Body of pancreas (tissue), 4 donors: ENCODE results near the gene CYB5A.

Experiments used
- CTCF ChIP-seq, 7 experiments: fragments of 450-650 bp in 4 of 7; fragments of 200-600 bp in 3 of 7; sonication (generic) in 3 of 7; IDR thresholded peaks; one replicate each; pipeline ENCODE4 v1.5.1; 2016 to 2019; ENCODE audit warnings: antibody characterized with exemption in 7 of 7
- POLR2A ChIP-seq, 3 donors: fragments of 450-650 bp; IDR thresholded peaks; one replicate each; pipeline ENCODE4 v1.6.1; 2016; ENCODE audit warnings: antibody characterized with exemption in 3 of 3, mild to moderate bottlenecking in 2 of 3

GRCh38 chr18:74204526-74205152 is 87.1 kb downstream of the CYB5A start:
- TF ChIP-seq CTCF (IDR thresholded peaks at IDR 0.05): no peak
- TF ChIP-seq POLR2A (IDR thresholded peaks at IDR 0.05): no peak
